ENCODE results near the gene NARF. TPM values are rescaled to one million over a fixed set of nuclear protein-coding genes. Genes with fewer than 3 reads are reported as not detected.

NARF gene
- total and polyA plus RNA-seq, 2 experiments from 2014 or later = 43.9 to 91.8 TPM

DNA sequence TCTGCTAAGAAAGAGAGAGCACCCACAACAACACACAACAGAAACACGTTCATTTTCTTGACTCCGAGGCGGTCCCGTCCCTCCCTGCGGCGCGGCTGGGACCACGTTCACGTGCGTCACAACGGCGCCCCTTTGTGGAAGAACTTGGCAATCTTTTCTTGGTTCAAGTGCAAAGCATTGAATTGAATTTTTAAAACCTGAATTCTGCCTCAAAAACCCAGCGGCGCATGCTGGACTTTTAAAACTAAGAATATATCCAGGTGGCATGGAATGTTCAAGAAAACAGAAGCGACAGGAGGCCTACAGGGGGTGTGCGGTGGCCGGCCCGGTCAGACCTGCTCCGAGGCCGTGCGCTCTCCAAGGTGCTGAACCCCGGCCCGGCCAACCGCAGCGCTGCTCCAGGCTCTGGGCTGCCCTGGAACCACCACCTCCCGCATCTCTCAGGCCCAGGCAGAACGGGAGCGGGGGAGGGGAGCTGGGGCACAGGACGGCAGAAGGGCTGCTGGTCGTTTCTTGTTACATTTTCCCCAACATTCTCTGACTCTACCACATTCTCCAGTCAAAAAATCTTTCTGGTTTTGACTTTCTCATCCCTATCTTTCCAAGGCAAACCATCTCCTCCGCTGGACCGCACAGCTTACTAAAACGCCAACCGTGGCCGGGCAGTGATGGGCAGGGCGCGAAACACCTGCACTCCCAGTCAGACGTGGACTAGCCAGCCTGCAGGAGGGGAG lies 43.8 kb upstream of the NARF start:
- no peak overlapping the region for H3K27ac ChIP-seq
- peak; percentile 89 for DNase-seq (ENCODE audit: low spot score)
- H3K4me2 ChIP-seq = peak overlapping the region; percentile 48
- no peak overlapping the region for H2AFZ ChIP-seq
- peaks cover 12% of the 10 kb centered on the region for H4K20me1 ChIP-seq (ENCODE audit: insufficient read depth, poor library complexity, severe bottlenecking)
- H3K9me2 ChIP-seq (replicated peaks; ENCODE audit: insufficient read depth) = no peaks in the 10 kb centered on the region
- no peak overlapping the region for H3K4me3 ChIP-seq
- no peaks in the 10 kb centered on the region for H3K9me3 ChIP-seq (ENCODE audit: low read depth)
- WGBS (ENCODE audit: low lambda C conversion rate, missing lambda C conversion rate) = 34% methylated on average over 37 of the region's 38 CpGs
- peaks cover 11% of the 10 kb centered on the region for H3K4me1 ChIP-seq (ENCODE audit: insufficient read depth)
- no peaks in the 10 kb centered on the region for H3K36me3 ChIP-seq (replicated peaks; ENCODE audit: insufficient read depth, low read depth)
- H3K27me3 ChIP-seq = no peaks in the 10 kb centered on the region
- TF ChIP-seq CTCF (IDR thresholded peaks at IDR 0.05; ENCODE audit: poor library complexity) (peak; percentile 96), EZH2phosphoT487 (IDR thresholded peaks at IDR 0.05; ENCODE audit: low read depth, severe bottlenecking, unreplicated experiment) (no peak), EZH2 (IDR thresholded peaks at IDR 0.05; ENCODE audit: borderline replicate concordance) (no peak)
- peaks cover 10% of the 10 kb centered on the region for H3K79me2 ChIP-seq

GRCh38 chr17:82415336-82415735 lies 43.2 kb upstream of the NARF start:
- peaks cover 13% of the 10 kb centered on the region for H3K79me2 ChIP-seq
- H4K20me1 ChIP-seq (ENCODE audit: insufficient read depth, poor library complexity, severe bottlenecking) = peaks cover 12% of the 10 kb centered on the region
- 96% methylated on average over 24 of the region's 26 CpGs for WGBS (ENCODE audit: low lambda C conversion rate, missing lambda C conversion rate)
- peaks cover 11% of the 10 kb centered on the region for H3K4me1 ChIP-seq (ENCODE audit: insufficient read depth)
- no peak overlapping the region for H3K27ac ChIP-seq
- H3K9me2 ChIP-seq (replicated peaks; ENCODE audit: insufficient read depth) = no peaks in the 10 kb centered on the region
- TF ChIP-seq EZH2phosphoT487 (IDR thresholded peaks at IDR 0.05; ENCODE audit: low read depth, severe bottlenecking, unreplicated experiment) (no peak), EZH2 (IDR thresholded peaks at IDR 0.05; ENCODE audit: borderline replicate concordance) (no peak), CTCF (IDR thresholded peaks at IDR 0.05; ENCODE audit: poor library complexity) (no peak)
- no peak overlapping the region for H3K4me3 ChIP-seq
- H3K9me3 ChIP-seq (ENCODE audit: low read depth) = no peaks in the 10 kb centered on the region
- H2AFZ ChIP-seq = no peak overlapping the region
- no peak for DNase-seq (ENCODE audit: low spot score)
- no peaks in the 10 kb centered on the region for H3K27me3 ChIP-seq
- no peak overlapping the region for H3K4me2 ChIP-seq
- H3K36me3 ChIP-seq (replicated peaks; ENCODE audit: insufficient read depth, low read depth) = no peaks in the 10 kb centered on the region

DNA sequence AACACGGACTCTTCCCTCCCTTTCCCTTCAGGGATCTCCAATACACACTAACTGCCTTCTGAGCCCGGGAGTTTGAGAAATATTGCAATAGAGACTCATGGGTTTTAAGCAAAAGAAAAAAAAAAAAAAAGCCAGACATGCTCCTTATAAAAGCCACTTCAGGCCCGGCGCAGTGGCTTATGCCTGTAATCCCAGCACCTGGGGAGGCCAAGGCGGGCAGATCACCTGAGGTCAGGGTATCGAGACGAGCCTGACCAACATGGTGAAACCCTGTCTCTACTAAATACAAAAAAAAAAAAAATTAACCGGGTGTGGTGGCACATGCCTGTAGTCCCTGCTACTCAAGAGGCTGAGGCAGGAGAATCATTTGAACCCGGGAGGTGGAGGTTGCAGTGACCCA lies 42.8 kb upstream of the NARF start:
- TF ChIP-seq EZH2phosphoT487 (IDR thresholded peaks at IDR 0.05; ENCODE audit: low read depth, severe bottlenecking, unreplicated experiment) (no peak), EZH2 (IDR thresholded peaks at IDR 0.05; ENCODE audit: borderline replicate concordance) (no peak), CTCF (IDR thresholded peaks at IDR 0.05; ENCODE audit: poor library complexity) (no peak)
- H3K9me3 ChIP-seq (ENCODE audit: low read depth) = no peaks in the 10 kb centered on the region
- WGBS (ENCODE audit: low lambda C conversion rate, missing lambda C conversion rate) = 97% methylated on average over 9 of the region's 9 CpGs

More for the DNA sequence above, 42.8 kb upstream of the NARF start:
- Histone ChIP-seq H3K36me3 (replicated peaks; ENCODE audit: insufficient read depth, low read depth) (no peaks in the 10 kb centered on the region), H3K4me2 (no peak overlapping the region), H3K4me3 (no peak overlapping the region), H4K20me1 (ENCODE audit: insufficient read depth, poor library complexity, severe bottlenecking) (peaks cover 12% of the 10 kb centered on the region), H3K79me2 (peaks cover 13% of the 10 kb centered on the region), H3K4me1 (ENCODE audit: insufficient read depth) (peaks cover 11% of the 10 kb centered on the region), H3K27ac (no peak overlapping the region), H3K27me3 (no peaks in the 10 kb centered on the region), H3K9me2 (replicated peaks; ENCODE audit: insufficient read depth) (no peaks in the 10 kb centered on the region), H2AFZ (no peak overlapping the region)
- DNase-seq (ENCODE audit: low spot score) = no peak
